Fibroblast of gingiva (primary cell): ENCODE data around the gene FGD3.

Source experiments
- DNase-seq: peaks from one replicate; pipeline ENCODE4 v3.0.0-alpha.2; 2011; ENCODE audit warnings: low read depth

Gene FGD3

GRCh38 chr9:93072383-93072795 is 125.1 kb downstream of the FGD3 start:
- DNase-seq, result peak; percentile 45

- DNase-seq, result no peak
Observed at GRCh38 chr9:93076101-93076791, 128.9 kb downstream of the FGD3 start.

- DNase-seq, result no peak
Observed at GRCh38 chr9:93076792-93077128, 129.4 kb downstream of the FGD3 start.

GRCh38 chr9:93077367-93077766 is 130.0 kb downstream of the FGD3 start:
- no peak for DNase-seq

- DNase-seq, result no peak
Observed at GRCh38 chr9:93077811-93078210, 130.5 kb downstream of the FGD3 start.

GRCh38 chr9:93079371-93079770 is 132.0 kb downstream of the FGD3 start:
- no peak for DNase-seq

- DNase-seq, result no peak
Observed at GRCh38 chr9:93080406-93080805, 133.1 kb downstream of the FGD3 start.

GRCh38 chr9:93081081-93081529 is 133.8 kb downstream of the FGD3 start:
- peak; percentile 55 for DNase-seq

- peak; percentile 48 for DNase-seq
Observed at GRCh38 chr9:93081931-93082330, 134.6 kb downstream of the FGD3 start.

GRCh38 chr9:93082841-93083411 is 135.6 kb downstream of the FGD3 start:
- no peak for DNase-seq

- DNase-seq, result no peak
Observed at GRCh38 chr9:93083592-93084470, 136.5 kb downstream of the FGD3 start.

- DNase-seq, result no peak
Observed at GRCh38 chr9:93084471-93084881, 137.2 kb downstream of the FGD3 start.

GRCh38 chr9:93085676-93086075 is 138.4 kb downstream of the FGD3 start:
- no peak for DNase-seq
